Left lung (tissue), 14 donors: ENCODE data around the gene OTUB2. TPM values are rescaled to one million over a fixed set of nuclear protein-coding genes. Genes with fewer than 3 reads are reported as not detected.

Experiments
- ATAC-seq: fragments of 200-7000 bp; cut with Tn5 transposase; one replicate; pipeline ENCODE4 v1.9.1; 2020; ENCODE audit warnings: moderate library complexity
- DNase-seq, 4 donors: peaks; one replicate each; pipeline ENCODE4 v3.0.0-alpha.2; 2013 to 2020
- H3K27ac ChIP-seq, 2 donors: fragments of 200-600 bp; sonication (generic) in 1 of 2; one replicate each; pipeline versions ENCODE4 v1.5.0 to v1.8.0; 2020 to 2021
- H3K27me3 ChIP-seq, 2 donors: fragments of 200-600 bp; sonication (generic) in 1 of 2; one replicate each; pipeline versions ENCODE4 v1.5.0 to v1.8.0; 2020 to 2021
- H3K36me3 ChIP-seq, 2 donors: fragments of 200-600 bp; sonication (generic) in 1 of 2; one replicate each; pipeline versions ENCODE4 v1.5.0 to v1.8.0; 2020 to 2021
- H3K4me1 ChIP-seq, 2 donors: fragments of 200-600 bp; one replicate each; pipeline ENCODE4 v1.8.0; 2021
- H3K4me3 ChIP-seq, 2 donors: fragments of 200-600 bp; sonication (generic) in 1 of 2; one replicate each; pipeline versions ENCODE4 v1.5.0 to v1.8.0; 2020 to 2021; ENCODE audit warnings: mild to moderate bottlenecking in 1 of 2
- H3K9me3 ChIP-seq, 2 donors: fragments of 200-600 bp; sonication (generic) in 1 of 2; one replicate each; pipeline versions ENCODE4 v1.5.0 to v1.8.0; 2020 to 2021
- CTCF ChIP-seq, 2 donors: fragments of 200-600 bp; sonication (generic) in 1 of 2; IDR thresholded peaks; one replicate each; pipeline versions ENCODE4 v1.5.0 to v1.8.0; 2021; ENCODE audit warnings: antibody characterized with exemption in 2 of 2
- intact Hi-C, 2 donors: fragments of 100-400 bp; cut with DNase I; formaldehyde crosslinking; loops; one replicate each; pipeline versions ENCODE4 v1.11.2 to v1.14.2; 2022
- long read RNA-seq, 12 donors: library from polyadenylated mRNA in 2 of 12; unstranded in 2 of 12; transcript quantifications; one replicate each; pipeline ENCODE4 v2.0.0 and lab custom pipeline, GENCODE V29; 2019 to 2026
- polyA plus RNA-seq, 6 donors: library from polyadenylated mRNA; unstranded; fragments of 120-200 nt; gene quantifications; one replicate each; pipeline ENCODE4 v1.2.1, GENCODE V29; 2013; ENCODE audit not compliant: insufficient read length in 6 of 6
- total RNA-seq, 2 donors: library from RNA; stranded (reverse); fragmentation: NEBNext Ultra II Directional; extraction: Animal tissue kit (Norgen Biotek cat#: 25700); gene quantifications; one replicate each; pipeline ENCODE4 v1.2.1, GENCODE V29; 2021
- donor health status: DM: no; HTN: yes; CAD: no.
- donor health status: DM: no; HTN: no; CAD: no.

OTUB2 gene
- 1 to 10 TPM; 1.2 to 1.5 TPM for total RNA-seq
- polyA plus RNA-seq: 1 to 10 TPM; 3.6 to 5.4 (median 4.0) TPM
- long read RNA-seq, donor 1, partial matches to known transcripts: 0 of 1 reads
- long read RNA-seq, donor 1, other reads (novel, unspliced or antisense): 0 of 1 reads
- long read RNA-seq, donor 2, partial matches to known transcripts: 0 of 2 reads
- long read RNA-seq, donor 2, other reads (novel, unspliced or antisense): 0 of 2 reads
- long read RNA-seq, donor 3: 0 reads
- long read RNA-seq, donor 4: 0 reads
- long read RNA-seq, donor 5: 0 reads
- long read RNA-seq, donor 6, partial matches to known transcripts: 0 of 3 reads
- long read RNA-seq, donor 6, other reads (novel, unspliced or antisense): 0 of 3 reads
- long read RNA-seq, donor 7: 0 reads
- long read RNA-seq, donor 8: 0 reads
- long read RNA-seq, donor 9: 0 reads
- long read RNA-seq, donor 10: 0 reads
- long read RNA-seq, donor 11: 0 reads
- long read RNA-seq, donor 12, partial matches to known transcripts: 0 of 2 reads
- long read RNA-seq, donor 12, other reads (novel, unspliced or antisense): 0 of 2 reads

- DNase-seq (peak; percentile 95 to 99 (median 98)), ATAC-seq (peak; percentile 100)
- TF ChIP-seq CTCF (IDR thresholded peaks at IDR 0.05): no peak
- Histone ChIP-seq H3K4me1 (peaks cover 5 to 23% of the 10 kb centered on the region in 2 donors), H3K36me3 (no peaks in the 10 kb centered on the region), H3K9me3 (no peaks in the 10 kb centered on the region), H3K27me3 (no peaks in the 10 kb centered on the region), H3K27ac (peak within 1 kb of the TSS in 1 of 2 donors; percentile 18), H3K4me3 (peak within 1 kb of the TSS; percentile 68 to 69)
- intact Hi-C loops: no loop called here
These were observed at the start of gene OTUB2 for GRCh38 chr14:94026173-94026888. Gene OTUB2 (plus strand): TSS chr14:94026340. CDS start chr14:94026538, 198 bp downstream.

DNA sequence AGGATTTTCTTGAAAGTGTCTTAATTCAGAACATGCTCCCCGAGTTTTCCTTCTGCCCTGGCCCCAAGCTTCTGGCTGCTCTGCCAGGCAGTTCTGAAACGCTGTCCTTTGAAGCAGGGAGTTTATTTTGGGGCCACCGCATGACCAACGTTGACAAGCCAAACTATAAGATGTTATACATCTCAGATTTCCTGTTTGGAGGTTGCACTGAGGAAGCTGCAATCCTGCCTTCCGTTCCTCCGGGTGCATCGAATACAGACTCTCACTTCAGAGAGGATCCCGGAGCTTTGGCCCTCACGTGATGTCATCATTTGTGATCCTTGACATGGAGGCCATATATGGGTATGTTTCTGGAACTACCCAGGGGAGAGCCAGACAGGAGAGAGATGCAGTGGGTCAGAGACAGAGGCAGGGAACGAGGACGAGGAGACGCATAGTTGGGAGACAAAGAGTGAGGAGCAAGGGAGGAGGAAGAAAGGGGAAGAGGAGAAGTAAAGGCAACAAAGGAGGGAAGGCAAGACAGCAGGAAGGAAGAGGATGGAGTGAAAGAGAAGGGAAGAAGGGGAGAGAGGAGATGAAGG, 49.6 kb upstream of the OTUB2 start, which contains the start of gene ASB2:
ASB2 (minus strand) TSS at position 94 of the 581 bp plus-strand sequence. CDS start 12,031 bp downstream, outside the sequence.
- intact Hi-C loops: no loop called here
- Histone ChIP-seq H3K27ac (no peak within 1 kb of the TSS), H3K4me1 (no peaks in the 10 kb centered on the region), H3K4me3 (no peak within 1 kb of the TSS), H3K36me3 (no peaks in the 10 kb centered on the region), H3K27me3 (no peaks in the 10 kb centered on the region), H3K9me3 (no peaks in the 10 kb centered on the region)
- ATAC-seq: no peak
- DNase-seq: no peak
- no peak for TF ChIP-seq CTCF (IDR thresholded peaks at IDR 0.05)

- Histone ChIP-seq H3K27ac (no peak overlapping the region), H3K27me3 (no peaks in the 10 kb centered on the region), H3K9me3 (no peaks in the 10 kb centered on the region), H3K4me1 (no peaks in the 10 kb centered on the region), H3K36me3 (no peaks in the 10 kb centered on the region), H3K4me3 (no peak overlapping the region)
- DNase-seq (peak in 1 of 4 donors; percentile 9), ATAC-seq (no peak)
- no peak for TF ChIP-seq CTCF (IDR thresholded peaks at IDR 0.05)
- intact Hi-C loops: no loop called here
These were observed 49.0 kb upstream of the OTUB2 start for GRCh38 chr14:93977171-93977570.

DNA sequence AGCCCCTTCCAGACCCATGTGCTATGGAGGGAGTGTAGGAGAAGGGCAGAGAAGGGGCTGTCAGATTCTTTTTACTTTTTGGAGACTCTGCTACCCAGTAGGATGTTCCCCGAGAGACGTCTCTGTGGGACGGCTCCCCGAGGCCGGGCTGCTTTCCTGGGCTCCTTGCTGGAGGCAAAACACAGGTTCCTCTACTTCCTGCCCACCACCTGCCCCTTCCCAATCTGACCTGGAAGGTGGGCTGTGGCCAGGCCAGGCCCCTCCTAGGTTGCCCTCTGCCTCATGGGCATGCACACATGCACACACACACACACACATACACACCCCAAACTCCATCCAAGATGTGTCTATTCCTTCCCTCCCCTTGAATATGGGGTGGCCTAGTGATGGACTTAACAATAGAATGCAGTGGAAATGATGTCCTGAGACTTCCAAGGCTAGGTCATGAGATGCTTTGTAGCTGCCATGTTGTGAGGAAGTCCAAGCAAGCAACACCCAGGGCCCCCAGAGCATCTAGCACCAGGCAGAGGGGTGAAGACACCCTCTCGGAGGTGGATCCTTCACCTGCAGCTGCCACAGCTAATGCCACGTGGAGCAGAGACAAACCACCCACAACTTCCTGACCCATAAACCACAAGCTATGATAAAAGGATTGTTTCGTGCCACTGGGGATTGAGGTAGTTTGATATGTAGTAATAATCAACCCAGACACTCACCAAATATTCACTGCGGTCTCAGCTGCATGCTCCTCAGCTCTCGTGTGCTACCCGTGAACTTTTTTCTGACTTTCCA, 48.2 kb upstream of the OTUB2 start:
- no peaks in the 10 kb centered on the region for H3K4me1 ChIP-seq
- no peak overlapping the region for H3K4me3 ChIP-seq
- intact Hi-C loops: no loop called here
- no peaks in the 10 kb centered on the region for H3K9me3 ChIP-seq
- no peaks in the 10 kb centered on the region for H3K36me3 ChIP-seq
- no peak for ATAC-seq
- no peak overlapping the region for H3K27ac ChIP-seq
- DNase-seq: peak in 1 of 4 donors; percentile 62
- no peak for TF ChIP-seq CTCF (IDR thresholded peaks at IDR 0.05)
- H3K27me3 ChIP-seq: no peaks in the 10 kb centered on the region
